Cortex of kidney (tissue), 1 donor: ENCODE results near the gene NUDT22.

Experiments
- DNase-seq: peaks from one replicate; lab custom pipeline; 2025; lab: John Stamatoyannopoulos, UW

Gene NUDT22

DNA sequence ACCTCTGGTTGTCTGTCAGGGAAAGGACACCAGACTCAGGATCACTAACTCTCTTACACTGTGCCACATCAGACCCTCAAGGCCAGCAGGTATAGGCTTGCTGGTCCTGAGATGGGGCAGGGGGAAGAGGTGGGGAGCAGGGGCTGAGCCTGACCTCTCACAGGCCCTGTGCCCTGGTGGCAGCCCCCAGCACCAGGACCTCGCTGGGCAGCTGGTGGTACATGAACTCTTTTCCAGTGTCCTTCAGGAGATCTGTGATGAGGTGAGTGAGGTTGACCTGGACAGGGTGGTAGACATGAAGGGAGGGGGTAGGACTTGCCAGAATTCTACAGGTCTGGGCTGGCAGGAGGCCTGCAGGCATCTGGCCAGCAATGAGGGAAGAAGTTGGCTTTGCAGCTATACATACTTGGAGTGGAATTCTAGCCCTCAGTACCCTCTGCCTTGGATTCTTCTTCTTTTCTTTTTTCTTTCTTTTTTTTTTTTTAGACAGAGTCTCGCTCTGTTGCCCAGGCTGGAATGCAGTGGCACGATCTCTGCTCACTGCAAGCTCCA is 1.4 kb downstream of the NUDT22 start:
- no peak for DNase-seq

DNA sequence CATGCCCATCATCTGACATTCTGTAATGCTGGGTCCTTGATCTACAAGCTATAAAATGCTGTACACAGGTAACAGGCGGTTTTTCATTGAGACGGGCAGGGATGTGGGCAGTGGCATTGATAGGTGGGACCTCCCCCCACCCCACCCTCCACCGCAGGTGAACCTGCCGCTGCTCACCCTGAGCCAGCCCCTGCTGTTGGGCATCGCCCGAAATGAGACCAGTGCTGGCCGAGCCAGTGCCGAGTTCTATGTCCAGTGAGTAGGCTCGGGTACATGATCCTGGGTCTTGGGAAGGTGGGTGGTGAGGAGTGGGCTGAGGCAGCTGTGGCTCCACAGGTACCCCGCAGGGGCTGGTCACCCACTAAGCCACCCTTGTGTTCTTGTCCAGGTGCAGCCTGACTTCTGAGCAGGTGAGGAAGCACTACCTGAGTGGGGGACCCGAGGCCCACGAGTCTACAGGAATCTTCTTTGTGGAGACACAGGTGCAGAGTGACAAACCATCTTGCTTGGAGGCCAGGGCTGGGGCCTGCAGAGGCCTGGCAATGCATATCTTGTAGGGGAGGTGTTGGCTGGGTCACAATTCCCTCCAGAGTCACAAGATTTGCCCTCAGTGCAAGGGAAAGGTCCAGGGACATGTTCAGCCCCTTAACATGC is 3.1 kb downstream of the NUDT22 start:
- no peak for DNase-seq

DNA sequence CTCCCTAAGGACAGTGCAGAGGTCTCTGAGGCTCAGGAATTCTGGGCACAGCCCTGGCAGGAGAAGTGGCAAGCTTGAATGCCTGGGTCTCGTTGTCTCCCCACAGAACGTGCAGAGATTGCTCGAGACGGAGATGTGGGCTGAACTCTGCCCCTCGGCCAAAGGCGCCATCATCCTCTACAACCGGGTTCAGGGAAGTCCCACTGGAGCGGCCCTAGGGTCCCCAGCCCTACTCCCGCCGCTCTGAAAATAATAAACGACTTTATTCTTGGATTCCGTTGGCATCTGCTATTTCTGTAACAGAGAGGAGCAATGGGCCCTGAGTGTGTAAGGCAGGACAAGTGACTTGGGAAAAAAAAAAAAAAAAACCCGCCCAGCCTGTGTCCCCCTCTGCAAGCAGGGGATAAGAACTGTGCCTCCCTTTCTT is 3.7 kb downstream of the NUDT22 start:
- DNase-seq, result no peak

DNA sequence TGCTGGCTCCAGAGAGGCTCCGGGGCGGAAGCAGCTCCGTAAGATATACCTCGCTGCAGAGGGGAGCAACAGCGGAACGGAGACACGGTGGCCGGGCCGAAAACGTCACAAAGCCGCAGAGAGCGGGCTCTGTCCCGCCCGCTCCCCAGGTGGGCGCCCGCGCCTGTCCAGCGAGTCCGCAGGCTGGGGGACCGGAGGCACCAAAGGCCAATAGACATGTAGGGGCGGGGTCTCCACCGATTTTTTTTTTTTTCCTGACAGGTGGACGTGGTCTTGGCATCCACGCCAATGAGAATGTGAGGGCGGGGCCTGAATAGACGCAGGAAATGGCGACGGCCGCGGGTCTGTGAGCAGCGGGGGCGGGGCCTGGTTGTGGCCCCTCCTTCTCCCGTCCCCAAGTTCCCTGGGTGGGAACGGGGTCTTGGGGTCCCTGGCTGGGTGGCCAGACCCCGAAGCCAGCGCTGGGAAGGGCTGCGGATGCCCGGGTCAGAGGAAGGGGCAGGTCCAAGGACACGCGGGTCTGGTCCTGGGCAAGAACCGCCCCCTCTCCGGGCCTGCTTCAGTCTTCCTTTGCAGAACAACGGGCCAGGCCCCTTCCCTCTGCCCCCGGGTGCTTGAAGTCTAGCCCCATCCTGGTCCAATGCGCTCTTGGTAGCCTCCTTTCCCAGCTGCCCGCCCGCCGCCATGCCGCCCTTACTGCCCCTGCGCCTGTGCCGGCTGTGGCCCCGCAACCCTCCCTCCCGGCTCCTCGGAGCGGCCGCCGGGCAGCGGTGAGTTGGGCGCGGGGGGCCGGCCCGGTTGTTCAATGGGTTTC is 4.3 kb downstream of the NUDT22 start, which contains the start of gene DNAJC4:
TSS of gene DNAJC4 (plus strand) at position 378 of the 814 bp plus-strand sequence. CDS start at position 685, 307 bp downstream.
- DNase-seq, result no peak

DNA sequence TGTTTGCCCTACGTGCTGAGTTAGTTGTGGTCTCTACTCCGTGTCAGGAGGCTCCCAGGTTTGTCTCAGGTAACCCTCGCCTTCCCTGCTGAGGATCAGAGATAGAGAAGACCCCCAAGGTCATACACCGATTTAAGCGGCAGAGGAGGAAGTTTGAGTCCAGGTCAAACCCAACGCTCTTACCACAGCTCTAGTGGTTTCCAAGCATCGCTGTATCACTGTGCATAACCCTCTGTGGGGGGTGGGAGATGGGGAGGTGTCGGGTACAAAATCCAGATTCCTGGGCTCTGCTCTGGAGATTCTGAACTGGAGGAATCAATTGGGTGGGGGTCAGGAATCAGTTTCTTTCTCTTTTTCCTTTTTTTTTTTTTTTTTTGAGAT is 4.9 kb downstream of the NUDT22 start:
- no peak for DNase-seq

DNA sequence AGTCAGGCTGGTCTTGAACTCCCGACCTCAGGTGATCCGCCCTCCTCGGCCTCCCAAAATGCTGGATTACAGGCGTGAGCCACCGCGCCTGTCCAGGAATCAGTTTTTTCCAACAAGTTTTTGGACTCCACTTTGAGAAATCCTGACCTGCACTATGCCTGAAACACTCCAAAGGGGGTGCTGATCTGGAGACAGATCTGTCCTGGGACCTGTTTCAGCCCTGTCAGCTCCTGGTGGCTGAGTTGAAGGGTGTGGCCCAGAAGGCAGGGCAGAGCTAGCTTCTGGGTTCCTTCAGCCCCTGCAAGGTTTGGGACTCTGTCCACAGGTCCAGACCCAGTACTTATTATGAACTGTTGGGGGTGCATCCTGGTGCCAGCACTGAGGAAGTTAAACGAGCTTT is 5.5 kb downstream of the NUDT22 start:
- DNase-seq, result no peak

DNA sequence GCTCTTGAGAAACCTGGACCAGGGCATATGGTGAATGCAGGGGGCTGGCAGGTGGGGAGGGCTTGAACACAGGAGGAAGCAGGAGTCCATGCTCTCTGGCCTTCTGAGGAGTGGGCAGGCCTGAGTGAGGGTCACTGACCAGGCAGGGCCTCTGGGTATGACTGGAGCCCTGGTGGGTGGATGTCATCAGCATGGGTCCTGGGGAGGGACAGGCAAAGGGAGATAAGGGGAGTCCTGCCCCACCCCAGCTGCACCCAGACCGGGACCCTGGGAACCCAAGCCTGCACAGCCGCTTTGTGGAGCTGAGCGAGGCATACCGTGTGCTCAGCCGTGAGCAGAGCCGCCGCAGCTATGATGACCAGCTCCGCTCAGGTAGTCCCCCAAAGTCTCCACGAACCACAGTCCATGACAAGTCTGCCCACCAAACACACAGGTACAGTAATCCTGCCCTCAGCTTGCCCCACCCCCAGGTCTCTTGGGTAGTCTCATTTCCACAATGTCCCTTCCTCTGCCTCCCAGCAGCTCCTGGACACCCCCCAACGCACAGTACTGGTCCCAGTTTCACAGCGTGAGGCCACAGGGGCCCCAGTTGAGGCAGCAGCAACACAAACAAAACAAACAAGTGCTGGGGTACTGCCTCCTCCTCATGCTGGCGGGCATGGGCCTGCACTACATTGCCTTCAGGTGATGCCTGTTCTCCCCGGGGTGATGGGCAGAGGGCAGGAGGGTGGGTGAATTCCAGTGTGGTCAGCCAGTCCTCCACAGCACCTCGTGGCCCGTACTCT is 6.3 kb downstream of the NUDT22 start:
- no peak for DNase-seq

DNA sequence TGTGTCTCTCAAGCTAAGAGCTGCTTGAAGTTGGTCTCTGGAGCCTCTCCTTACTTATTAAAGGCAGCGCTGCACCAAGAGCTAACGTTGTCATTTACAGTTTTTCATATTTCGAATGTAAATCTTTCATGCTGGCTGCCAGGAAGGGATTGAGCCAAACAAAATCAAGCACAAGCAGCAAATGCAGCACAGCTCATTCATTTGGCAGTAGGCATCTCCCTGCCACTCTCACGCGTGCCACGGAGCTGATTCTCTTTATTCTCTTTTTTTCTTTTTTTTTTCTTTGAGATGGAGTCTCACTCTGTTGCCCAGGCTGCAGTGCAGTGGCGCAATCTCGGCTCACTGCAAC is 6.9 kb downstream of the NUDT22 start:
- no peak for DNase-seq

DNA sequence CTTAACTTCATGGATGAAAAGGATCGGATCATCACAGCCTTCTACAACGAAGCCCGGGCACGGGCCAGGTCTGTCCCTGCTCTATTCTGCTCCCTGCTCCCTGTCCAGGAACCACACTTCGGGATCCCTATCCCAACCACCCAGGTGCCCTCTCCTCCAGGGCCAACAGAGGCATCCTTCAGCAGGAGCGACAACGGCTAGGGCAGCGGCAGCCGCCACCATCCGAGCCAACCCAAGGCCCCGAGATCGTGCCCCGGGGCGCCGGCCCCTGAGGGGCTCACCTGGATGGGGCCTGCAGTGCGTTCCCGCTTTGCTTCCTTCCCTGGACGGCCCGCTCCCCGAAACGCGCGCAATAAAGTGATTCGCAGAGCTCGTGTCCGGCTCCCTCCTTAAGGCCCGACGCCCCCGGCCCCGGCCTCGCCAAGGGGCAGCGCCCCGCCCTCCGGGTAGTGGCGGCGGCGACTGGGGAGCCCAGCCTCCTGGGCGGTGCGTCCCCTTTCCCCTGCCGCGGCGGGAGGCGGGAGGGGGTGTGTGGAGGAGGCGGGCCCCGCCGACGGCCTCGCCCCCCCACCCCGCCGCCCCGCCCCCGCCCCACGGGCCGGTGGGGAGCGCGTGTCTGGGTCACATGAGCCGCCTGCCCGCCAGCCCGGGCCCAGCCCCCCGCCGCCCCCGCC is 8.0 kb downstream of the NUDT22 start, which contains the start of gene VEGFB:
TSS of gene VEGFB (plus strand) at position 672 of the 674 bp plus-strand sequence. CDS start 250 bp downstream, outside the sequence.
- no peak for DNase-seq

DNA sequence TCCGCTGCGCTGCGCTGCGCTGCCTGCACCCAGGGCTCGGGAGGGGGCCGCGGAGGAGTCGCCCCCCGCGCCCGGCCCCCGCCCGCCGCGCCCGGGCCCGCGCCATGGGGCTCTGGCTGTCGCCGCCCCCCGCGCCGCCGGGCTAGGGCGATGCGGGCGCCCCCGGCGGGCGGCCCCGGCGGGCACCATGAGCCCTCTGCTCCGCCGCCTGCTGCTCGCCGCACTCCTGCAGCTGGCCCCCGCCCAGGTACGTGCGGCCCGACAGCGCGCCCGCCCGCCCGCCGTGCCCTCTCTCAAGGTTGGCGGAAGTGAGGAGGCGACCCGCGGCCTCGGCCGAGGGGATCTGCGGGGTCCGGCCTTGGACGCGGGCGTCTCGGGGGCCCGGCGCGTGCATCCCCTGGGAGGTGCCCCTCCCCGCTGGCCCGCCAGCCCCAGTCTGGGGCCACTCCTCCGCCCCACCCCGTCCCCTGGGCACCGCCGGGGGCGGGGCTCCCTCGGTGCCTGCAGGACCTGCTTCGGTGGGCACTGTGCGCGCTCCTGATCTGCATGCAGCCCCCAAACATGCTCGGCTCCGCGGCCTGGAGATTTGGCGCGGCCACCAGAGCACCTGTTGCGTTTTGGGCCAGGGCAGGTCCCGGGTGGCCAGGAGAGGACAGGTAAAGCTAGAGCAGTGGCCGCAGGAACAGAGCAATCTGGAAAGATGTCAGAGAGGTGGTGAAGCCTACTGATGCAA is 8.7 kb downstream of the NUDT22 start:
- no peak for DNase-seq

DNA sequence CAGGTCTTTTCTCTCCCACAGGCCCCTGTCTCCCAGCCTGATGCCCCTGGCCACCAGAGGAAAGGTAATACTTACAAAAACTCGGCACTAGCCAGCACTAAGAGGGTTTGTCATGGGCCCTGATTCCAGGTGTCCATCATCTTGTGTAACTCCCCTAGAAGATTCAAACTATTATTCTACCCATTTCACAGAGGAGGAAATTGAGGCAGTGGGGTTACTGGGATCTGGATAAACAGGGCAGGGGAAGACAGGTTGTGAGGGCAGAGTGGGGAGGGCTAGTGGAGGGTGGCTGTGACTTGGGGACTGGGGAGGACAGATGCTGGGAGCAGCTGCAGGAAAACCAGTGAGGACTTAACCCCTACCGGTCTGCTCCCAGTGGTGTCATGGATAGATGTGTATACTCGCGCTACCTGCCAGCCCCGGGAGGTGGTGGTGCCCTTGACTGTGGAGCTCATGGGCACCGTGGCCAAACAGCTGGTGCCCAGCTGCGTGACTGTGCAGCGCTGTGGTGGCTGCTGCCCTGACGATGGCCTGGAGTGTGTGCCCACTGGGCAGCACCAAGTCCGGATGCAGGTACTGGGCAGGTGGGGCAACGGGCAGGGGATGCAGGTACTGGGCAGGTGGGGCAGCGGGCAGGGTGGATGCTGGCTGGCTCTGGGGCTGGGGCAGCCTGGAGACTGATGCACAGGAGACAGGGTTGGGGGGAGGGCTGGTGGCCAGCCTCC is 9.5 kb downstream of the NUDT22 start:
- DNase-seq, result no peak

DNA sequence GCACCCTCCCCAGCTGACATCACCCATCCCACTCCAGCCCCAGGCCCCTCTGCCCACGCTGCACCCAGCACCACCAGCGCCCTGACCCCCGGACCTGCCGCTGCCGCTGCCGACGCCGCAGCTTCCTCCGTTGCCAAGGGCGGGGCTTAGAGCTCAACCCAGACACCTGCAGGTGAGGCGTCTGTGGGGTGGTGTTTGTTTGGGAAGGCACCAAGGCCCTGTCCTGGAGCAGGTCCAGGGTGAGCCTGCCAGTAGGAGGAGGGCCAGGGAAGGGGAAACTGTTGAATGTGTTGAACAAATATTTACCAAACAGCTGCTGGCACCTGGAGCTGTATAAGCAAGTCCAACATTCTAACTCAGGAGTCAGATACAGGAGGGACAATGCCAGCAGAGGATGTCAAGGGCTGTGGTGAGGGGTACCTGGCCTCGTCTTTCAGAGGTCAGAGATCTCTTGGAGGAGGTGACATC is 11.4 kb downstream of the NUDT22 start:
- DNase-seq, result no peak

DNA sequence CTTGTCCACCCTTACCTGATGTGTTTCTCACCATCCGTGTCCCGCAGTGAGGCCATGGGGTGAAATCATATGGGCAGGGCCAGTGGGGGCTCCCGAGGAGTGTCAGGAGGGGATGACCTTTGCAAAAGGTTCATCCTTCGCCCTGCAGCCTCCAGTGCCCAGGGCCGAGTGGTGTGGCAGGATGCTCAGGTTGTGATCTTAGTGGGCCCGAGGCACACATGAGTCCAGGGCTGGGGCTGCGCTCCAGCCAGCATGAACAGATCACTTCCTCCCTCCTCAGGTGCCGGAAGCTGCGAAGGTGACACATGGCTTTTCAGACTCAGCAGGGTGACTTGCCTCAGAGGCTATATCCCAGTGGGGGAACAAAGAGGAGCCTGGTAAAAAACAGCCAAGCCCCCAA is 12.0 kb downstream of the NUDT22 start:
- no peak for DNase-seq

DNA sequence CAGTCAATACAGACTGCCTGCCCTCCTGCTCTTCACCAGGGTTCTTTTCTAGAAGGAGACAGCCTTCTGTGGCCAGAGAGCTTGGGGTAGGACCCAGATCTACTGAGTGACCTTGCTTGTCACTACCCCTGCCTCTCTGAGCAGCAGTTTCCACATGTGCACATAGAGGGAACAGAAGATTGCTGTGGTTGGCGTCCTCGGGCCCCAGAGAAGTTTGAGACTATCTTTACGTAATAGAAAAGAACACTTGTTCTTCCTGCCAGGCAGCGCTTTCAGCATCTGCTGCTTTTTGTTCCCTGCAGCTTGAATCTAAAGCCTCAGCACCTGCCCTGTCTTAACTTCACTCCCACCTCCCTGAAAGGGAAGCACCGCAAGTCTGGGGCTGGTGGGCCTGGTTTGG is 12.9 kb downstream of the NUDT22 start:
- no peak for DNase-seq

DNA sequence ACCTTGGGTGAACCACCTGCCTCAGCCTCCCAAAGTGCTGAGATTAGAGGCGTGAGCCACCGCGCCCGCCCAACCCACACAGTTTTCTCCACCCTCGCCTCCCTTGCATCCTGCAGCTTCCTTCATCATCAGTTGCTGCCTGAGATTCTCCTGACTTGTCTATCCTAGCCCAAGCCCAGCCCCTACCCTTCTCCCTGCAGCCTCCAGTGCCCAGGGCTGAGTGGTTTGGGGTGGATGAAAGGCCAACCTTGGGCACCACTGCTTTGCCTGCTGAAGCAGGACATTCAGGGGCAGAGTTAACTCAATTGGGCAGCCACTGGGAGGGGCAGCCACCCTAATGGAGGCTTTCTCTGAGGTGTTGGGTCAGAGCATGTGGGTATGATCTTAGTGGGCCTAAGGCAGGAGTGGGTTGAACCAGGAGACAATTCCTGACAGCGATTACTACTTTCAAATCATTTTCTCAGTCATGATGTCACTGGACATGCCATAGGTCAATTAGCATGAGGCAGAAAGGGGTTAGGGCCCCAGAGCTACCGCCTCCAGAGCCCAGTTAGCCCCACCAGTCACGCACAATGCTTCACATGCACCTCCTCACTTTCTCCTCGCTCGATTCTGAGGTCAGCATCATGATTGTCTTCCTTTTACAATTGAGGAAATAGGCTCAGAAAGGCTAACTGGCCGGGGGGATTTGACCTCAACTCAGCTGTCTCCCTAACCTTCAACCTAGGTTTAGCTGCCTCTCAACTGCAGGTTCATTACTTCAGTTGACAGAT is 13.8 kb downstream of the NUDT22 start:
- DNase-seq, result no peak

DNA sequence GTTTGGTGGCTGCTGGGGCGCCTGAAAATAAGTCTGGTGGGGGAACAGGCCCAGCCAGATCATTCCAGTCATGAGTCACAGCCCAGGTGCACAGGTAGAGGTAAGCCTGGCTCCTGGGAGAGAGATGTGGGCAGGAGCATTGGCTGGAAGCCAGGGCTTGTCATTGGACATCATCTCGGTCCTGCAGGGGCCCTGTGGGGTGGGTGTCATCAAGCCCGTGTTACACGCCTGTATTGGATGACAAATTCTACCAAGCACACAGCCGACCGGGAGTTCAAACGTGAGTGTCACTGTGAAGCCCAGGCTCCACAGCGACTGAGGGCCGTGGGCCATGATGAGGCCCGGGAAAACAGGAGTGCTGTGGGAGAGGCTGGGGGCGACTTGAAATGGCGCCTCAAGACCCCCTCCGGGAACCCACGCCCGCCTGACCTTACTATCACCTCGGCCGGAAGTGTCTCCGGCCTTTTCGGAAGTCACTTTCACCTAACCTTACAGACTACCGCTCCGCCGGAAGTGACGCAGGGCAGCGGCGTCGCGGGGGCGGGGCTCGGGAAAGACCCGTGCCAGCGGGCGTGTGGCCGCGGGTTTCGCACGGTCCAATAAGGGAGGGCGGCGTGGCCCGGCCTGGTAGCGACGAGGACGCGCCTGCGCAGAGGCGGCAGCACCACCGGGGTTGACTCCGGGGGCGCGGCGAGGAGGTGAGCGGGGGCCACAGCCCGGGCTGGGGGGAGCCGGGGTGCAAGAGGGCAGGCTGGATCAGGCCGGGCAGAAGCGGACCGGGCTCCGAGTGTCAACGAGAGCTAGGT is 14.6 kb downstream of the NUDT22 start, which contains the start of gene FKBP2:
TSS of gene FKBP2 (plus strand) at position 661 of the 806 bp plus-strand sequence. CDS start 1,293 bp downstream, outside the sequence.
- DNase-seq, result peak; percentile 99

DNA sequence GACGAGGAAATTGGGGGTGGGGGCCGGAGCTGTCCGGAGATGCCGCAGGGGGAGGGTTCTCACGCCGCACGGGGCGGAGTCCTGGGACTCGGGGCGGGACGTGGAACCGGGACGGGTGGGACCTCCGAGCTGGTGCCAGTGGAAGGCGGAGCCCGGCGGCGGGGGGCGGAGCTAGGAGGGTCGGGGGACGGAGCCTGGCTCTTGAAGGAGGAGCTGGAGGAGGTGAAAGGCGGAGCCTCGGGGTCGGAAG is 15.1 kb downstream of the NUDT22 start:
- peak; percentile 99 for DNase-seq

DNA sequence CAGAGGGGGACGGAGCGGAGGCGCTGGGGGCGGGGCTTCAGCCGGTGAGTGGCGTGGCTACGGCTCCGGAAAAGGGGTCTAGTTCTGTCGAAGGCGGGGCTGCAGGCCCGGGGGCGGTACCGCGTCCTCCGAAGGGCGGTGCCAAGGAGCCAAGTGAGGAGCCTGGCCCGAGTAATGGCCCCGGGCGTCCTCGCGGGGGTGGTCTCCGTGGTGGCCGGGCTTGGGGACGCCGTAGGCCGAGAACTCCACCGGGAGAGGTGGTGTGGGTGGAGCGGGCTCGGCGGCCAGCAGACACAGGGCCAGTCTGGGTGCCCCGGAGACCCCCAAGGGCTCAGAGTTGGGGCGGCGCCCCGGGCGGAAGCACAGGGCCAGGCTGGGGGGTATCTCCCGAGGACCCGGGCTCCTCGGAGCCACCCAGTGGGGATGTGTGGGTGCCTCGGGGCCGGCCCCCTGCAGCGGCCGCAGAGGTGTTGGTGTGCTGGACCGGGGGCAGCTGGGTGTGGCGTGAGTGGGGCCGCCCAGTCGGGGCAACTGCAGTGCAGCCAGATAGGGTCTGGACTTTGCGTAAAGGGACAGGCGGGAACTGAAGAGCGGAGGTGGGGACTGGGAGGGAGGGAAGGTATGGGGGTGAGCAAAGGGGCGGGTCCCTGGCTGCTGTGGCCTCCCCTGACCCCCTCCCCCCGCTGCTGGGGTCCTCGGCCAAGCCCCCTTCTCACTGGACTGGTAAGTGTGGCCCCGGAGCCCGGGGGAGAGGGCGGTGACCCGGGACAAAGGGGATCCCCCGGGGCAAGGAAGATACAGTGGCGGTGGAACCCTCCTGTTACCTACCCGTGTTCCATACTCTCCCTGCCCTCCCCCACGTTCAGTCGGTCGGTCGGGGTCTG is 15.7 kb downstream of the NUDT22 start:
- DNase-seq, result no peak
